ENCODE results near the gene DAB2. TPM values are rescaled to one million over a fixed set of nuclear protein-coding genes. Genes with fewer than 3 reads are reported as not detected.

Gene DAB2
- total RNA-seq, 1 experiment from 2014 or later, result 2.3 TPM

DNA sequence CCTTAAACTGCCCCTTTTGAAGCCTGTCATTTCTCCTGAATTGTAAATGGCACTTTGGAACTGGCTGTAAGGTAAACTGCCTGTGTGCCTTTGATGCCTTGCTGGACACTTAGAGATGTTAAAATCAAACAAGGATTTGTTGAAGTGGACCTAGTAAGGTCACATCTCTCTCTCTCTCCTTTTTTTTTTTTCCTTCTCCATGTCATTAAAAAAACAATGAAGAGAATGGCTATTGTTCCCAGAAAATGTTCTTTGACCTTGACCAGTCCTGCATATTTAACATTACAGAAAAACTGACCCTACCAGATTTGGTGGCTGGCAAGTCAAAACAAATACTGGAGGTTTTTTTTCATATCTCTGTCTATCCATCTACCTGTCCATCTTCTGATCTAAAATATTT lies 2.9 kb upstream of the DAB2 start:
- no peak overlapping the region for H3K18ac ChIP-seq (ENCODE audit: insufficient read length, low read depth, low read length)
- Mint-ChIP-seq H3K4me1 (peaks cover 34 to 35% of the 10 kb centered on the region in 2 experiments), H3K27ac (no peak overlapping the region), H3K9me3 (no peaks in the 10 kb centered on the region), H3K36me3 (ENCODE audit: insufficient read depth in 1 of 3, low read depth in 3 of 3) (no peaks in the 10 kb centered on the region), H3K4me3 (no peak overlapping the region), H3K27me3 (ENCODE audit: low read depth) (peaks cover 28% of the 10 kb centered on the region)
- H2AFZ ChIP-seq (ENCODE audit: low read length), result no peak overlapping the region
- H2BK5ac ChIP-seq (ENCODE audit: insufficient read length, low read length), result no peak overlapping the region
- no peak overlapping the region for H2BK12ac ChIP-seq (ENCODE audit: insufficient read length, low read depth, low read length)
- H4K91ac ChIP-seq (ENCODE audit: insufficient read length, low read depth, low read length), result no peak overlapping the region
- peaks cover 3% of the 10 kb centered on the region; the same call in 1 of the 2 replicates for H3K4me1 ChIP-seq (ENCODE audit: insufficient read depth, low read length)
- no peak overlapping the region for H3K27ac ChIP-seq (ENCODE audit: insufficient read length, low read depth, low read length)
- H3K14ac ChIP-seq (ENCODE audit: insufficient read depth, low read length), result no peak overlapping the region
- no peak overlapping the region for H2BK15ac ChIP-seq (ENCODE audit: low read depth, low read length)
- H2BK120ac ChIP-seq (ENCODE audit: low read depth, low read length, poor library complexity, severe bottlenecking), result no peak overlapping the region
- no peak for DNase-seq
- H3K79me1 ChIP-seq (ENCODE audit: insufficient read depth, low read depth, low read length, poor library complexity, severe bottlenecking), result no peaks in the 10 kb centered on the region
- H3K23me2 ChIP-seq (ENCODE audit: insufficient read length, low read depth, low read length, poor library complexity, severe bottlenecking), result peaks cover 14% of the 10 kb centered on the region
- H4K20me1 ChIP-seq (ENCODE audit: control insufficient read depth, insufficient read depth, insufficient read length), result no peaks in the 10 kb centered on the region
- no peak overlapping the region for H2AK5ac ChIP-seq (ENCODE audit: insufficient read length, low read length)
- no peak overlapping the region for H3K4ac ChIP-seq (ENCODE audit: low read depth, low read length)
- no peaks in the 10 kb centered on the region for H3K79me2 ChIP-seq (ENCODE audit: insufficient read depth, low read length)
- H2BK20ac ChIP-seq (ENCODE audit: low read depth, low read length, poor library complexity, severe bottlenecking), result no peak overlapping the region
- H3T11ph ChIP-seq (ENCODE audit: low read length), result no peak overlapping the region
- no peak overlapping the region for H3K4me2 ChIP-seq (ENCODE audit: insufficient read depth, insufficient read length, low read length)
- no peaks in the 10 kb centered on the region for H3K27me3 ChIP-seq (ENCODE audit: insufficient read depth, low read length)
- H4K5ac ChIP-seq (ENCODE audit: insufficient read length, low read depth, low read length), result no peak overlapping the region
- H3K9me3 ChIP-seq (ENCODE audit: control insufficient read depth, low read depth, low read length), result no peaks in the 10 kb centered on the region
- no peak overlapping the region for H4K8ac ChIP-seq (replicated peaks; ENCODE audit: insufficient read length, low read depth, low read length)
- H3K23ac ChIP-seq (ENCODE audit: insufficient read length, low read depth, low read length), result no peak overlapping the region
- H3K56ac ChIP-seq (ENCODE audit: insufficient read length, low read depth, low read length), result no peak overlapping the region
- no peak overlapping the region for H3K9ac ChIP-seq (ENCODE audit: extremely low read depth, insufficient read length, low read length)
- TF ChIP-seq, protein P1, sequence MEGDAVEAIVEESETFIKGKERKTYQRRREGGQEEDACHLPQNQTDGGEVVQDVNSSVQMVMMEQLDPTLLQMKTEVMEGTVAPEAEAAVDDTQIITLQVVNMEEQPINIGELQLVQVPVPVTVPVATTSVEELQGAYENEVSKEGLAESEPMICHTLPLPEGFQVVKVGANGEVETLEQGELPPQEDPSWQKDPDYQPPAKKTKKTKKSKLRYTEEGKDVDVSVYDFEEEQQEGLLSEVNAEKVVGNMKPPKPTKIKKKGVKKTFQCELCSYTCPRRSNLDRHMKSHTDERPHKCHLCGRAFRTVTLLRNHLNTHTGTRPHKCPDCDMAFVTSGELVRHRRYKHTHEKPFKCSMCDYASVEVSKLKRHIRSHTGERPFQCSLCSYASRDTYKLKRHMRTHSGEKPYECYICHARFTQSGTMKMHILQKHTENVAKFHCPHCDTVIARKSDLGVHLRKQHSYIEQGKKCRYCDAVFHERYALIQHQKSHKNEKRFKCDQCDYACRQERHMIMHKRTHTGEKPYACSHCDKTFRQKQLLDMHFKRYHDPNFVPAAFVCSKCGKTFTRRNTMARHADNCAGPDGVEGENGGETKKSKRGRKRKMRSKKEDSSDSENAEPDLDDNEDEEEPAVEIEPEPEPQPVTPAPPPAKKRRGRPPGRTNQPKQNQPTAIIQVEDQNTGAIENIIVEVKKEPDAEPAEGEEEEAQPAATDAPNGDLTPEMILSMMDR (conservative IDR thresholded peaks at IDR 0.05), result no peak

Data from H9 (cell line).